Measurements from ENCODE around the gene CMIP. TPM values are rescaled to one million over a fixed set of nuclear protein-coding genes. Genes with fewer than 3 reads are reported as not detected.

The CMIP gene
- total and polyA plus RNA-seq, 10 of the 15 experiments (the other 5 are each of a cell fraction or from before 2014, with no cell fraction given), result 1.2 to 43.2 (median 4.4) TPM

DNA sequence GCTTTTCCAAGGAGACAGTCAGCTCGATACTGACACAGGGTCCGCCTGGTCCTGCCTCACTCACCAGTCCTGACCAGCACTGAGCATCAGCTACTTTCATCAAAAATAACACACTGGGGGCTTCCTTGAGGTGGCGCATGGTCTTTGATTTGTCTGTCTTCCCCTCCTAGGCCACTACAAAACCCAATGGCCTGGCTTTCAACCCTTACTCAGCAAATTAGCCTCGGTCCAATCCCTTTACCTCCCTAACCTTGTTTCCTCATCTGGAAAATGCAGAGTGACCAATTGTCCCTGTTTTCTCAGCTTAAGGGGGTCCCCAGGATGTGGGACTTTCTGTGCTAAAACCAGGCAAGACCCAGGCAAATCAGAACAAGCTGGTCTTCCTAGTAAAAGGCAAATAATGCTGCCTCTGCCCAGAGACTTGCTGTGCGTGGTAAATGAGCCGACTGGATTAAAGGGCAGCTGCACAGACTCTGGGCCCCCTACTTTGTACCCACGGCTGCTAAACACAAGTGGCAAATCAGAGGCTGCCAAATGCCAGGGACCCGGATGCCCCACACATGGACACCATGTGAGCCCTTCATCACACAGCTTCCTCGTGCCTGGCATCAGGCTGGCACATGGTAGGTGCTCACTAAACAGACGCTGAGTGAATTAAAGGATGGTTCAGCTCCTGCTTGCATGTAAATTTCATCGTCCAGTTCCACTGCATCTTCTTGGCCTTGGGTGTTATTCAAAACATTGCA lies 31.2 kb upstream of the CMIP start:
- intact Hi-C loops (cut with micrococcal nuclease; ENCODE audit: unreplicated experiment) (no loop called here), in situ Hi-C loops (cut with MboI) (no loop called here)
- Histone ChIP-seq H3K27ac (ENCODE audit: control insufficient read depth, insufficient read depth) (no peak overlapping the region), H2AFZ (ENCODE audit: control insufficient read depth, low read depth, low read length) (no peak overlapping the region), H3K9me3 (replicated peaks; ENCODE audit: control insufficient read depth, insufficient read depth, low read length) (no peaks in the 10 kb centered on the region), H3K4me3 (no peak overlapping the region), H3K4me2 (ENCODE audit: control insufficient read depth, insufficient read depth) (no peak overlapping the region), H3K4me1 (ENCODE audit: control insufficient read depth, insufficient read depth, low read length) (no peaks in the 10 kb centered on the region), H3K79me2 (ENCODE audit: control insufficient read depth, insufficient read depth, low read length) (no peaks in the 10 kb centered on the region), H4K20me1 (ENCODE audit: control insufficient read depth, insufficient read depth) (no peaks in the 10 kb centered on the region), H3K36me3 (ENCODE audit: control insufficient read depth in 2 of 2, insufficient read depth in 2 of 2, low read length in 1 of 2) (no peaks in the 10 kb centered on the region), H3K9ac (ENCODE audit: control insufficient read depth, insufficient read depth, low read length) (no peak overlapping the region), H3K27me3 (replicated peaks in 1 of 2; ENCODE audit: control insufficient read depth in 2 of 2, insufficient read depth in 2 of 2, low read length in 1 of 2) (no peaks in the 10 kb centered on the region; a peak in 2 of 4 replicates)
- POLR2A ChIA-PET, result no interaction called here
- ATAC-seq (no peak), FAIRE-seq (no peak), DNase-seq (ENCODE audit: low read depth, low spot score) (no peak)
- SMC1A ChIA-PET (ENCODE audit: uncharacterized antibody, unreplicated experiment), result interaction anchor here (1.0 to 1.4 kb wide), 2 partner anchors 72 to 283 kb away, joined by 3 to 4 read pairs; no protein-coding TSS in a partner anchor
- TF ChIP-seq, protein P1, sequence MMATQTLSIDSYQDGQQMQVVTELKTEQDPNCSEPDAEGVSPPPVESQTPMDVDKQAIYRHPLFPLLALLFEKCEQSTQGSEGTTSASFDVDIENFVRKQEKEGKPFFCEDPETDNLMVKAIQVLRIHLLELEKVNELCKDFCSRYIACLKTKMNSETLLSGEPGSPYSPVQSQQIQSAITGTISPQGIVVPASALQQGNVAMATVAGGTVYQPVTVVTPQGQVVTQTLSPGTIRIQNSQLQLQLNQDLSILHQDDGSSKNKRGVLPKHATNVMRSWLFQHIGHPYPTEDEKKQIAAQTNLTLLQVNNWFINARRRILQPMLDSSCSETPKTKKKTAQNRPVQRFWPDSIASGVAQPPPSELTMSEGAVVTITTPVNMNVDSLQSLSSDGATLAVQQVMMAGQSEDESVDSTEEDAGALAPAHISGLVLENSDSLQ (IDR thresholded peaks at IDR 0.05), result no peak
- TF ChIP-seq CREM (IDR thresholded peaks at IDR 0.05; ENCODE audit: low read depth) (no peak), SIN3A (IDR thresholded peaks at IDR 0.05; ENCODE audit: low read depth, low read length) (no peak), JUND (IDR thresholded peaks at IDR 0.05; ENCODE audit: low read depth, low read length) (no peak), NR2F1 (conservative IDR thresholded peaks at IDR 0.05) (no peak), HCFC1 (IDR thresholded peaks at IDR 0.05; ENCODE audit: low read length) (no peak)
- TF ChIP-seq, protein P2, sequence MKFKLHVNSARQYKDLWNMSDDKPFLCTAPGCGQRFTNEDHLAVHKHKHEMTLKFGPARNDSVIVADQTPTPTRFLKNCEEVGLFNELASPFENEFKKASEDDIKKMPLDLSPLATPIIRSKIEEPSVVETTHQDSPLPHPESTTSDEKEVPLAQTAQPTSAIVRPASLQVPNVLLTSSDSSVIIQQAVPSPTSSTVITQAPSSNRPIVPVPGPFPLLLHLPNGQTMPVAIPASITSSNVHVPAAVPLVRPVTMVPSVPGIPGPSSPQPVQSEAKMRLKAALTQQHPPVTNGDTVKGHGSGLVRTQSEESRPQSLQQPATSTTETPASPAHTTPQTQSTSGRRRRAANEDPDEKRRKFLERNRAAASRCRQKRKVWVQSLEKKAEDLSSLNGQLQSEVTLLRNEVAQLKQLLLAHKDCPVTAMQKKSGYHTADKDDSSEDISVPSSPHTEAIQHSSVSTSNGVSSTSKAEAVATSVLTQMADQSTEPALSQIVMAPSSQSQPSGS (IDR thresholded peaks at IDR 0.05; ENCODE audit: low read length), result no peak
- TF ChIP-seq, protein P3, sequence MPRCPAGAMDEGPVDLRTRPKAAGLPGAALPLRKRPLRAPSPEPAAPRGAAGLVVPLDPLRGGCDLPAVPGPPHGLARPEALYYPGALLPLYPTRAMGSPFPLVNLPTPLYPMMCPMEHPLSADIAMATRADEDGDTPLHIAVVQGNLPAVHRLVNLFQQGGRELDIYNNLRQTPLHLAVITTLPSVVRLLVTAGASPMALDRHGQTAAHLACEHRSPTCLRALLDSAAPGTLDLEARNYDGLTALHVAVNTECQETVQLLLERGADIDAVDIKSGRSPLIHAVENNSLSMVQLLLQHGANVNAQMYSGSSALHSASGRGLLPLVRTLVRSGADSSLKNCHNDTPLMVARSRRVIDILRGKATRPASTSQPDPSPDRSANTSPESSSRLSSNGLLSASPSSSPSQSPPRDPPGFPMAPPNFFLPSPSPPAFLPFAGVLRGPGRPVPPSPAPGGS (IDR thresholded peaks at IDR 0.05; ENCODE audit: borderline replicate concordance, insufficient read depth, low read depth, low read length, poor library complexity, severe bottlenecking), result no peak
- BruUV-seq (replicated peaks), result no TSS peak
- WGBS (ENCODE audit: insufficient coverage, insufficient replicate concordance, low lambda C conversion rate, missing lambda C conversion rate), result 51% methylated on average over 11 of the region's 11 CpGs
- CTCF ChIA-PET, result interaction anchor here (0.6 to 1.4 kb wide), 5 partner anchors 18 to 326 kb away, joined by 3 read pairs; no protein-coding TSS in a partner anchor
- RAD21 ChIA-PET (ENCODE audit: unreplicated experiment), result no interaction called here

Data from GM12878 (cell line).